ENCODE measurements around the gene CCDC12.

GRCh38 chr3:47000198-47000815, 23.8 kb upstream of the CCDC12 start:
- TF ChIP-seq CTCF (IDR thresholded peaks at IDR 0.05) (no peak), POLR2A (IDR thresholded peaks at IDR 0.05) (no peak)

Measured in lower leg skin (tissue), 3 donors.